Glomerular endothelial cell (primary cell): ENCODE results near the gene APC. TPM values are rescaled to one million over a fixed set of nuclear protein-coding genes. Genes with fewer than 3 reads are reported as not detected.
A peak's percentile ranks its signal among the peaks of the same experiment; 100 is the strongest.
"Not testable (repeated sequence)": the region's sequence is repeated elsewhere in the genome, so short reads cannot be mapped to it uniquely, and the experiment has no call there.

Source experiments
- DNase-seq: peaks from one replicate; pipeline ENCODE4 v3.0.0-alpha.2; 2011; ENCODE audit warnings: low read depth, low spot score; ENCODE audit errors: extremely low read depth
- total RNA-seq: library from RNA; depleted of rRNA; stranded (reverse); fragments of >200 nt; gene quantifications from 2 replicates; pipeline ENCODE4 v1.2.3, GENCODE V29; 2015

The APC gene
- total RNA-seq, 1 donor from 2014 or later: 53.7 TPM

DNA sequence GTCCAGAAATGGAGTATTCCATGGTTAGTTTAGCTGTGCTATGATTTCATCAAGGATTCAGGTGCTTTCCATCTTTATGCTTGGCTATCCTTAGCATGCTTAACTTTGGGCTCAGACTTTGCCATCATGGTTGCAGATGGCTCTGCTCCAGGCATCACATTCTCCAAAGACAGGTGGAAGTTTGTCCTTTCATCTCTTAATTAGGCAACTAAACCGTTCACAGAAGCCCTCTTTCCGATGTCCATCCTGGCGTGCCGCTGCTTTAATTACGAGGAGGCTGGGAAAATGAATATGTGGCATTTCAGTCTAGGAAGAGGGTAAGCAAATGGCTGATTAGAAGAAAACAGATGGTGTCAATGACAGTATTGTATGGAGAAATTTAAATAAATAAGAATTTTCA, 24.5 kb upstream of the APC start:
- no peak for DNase-seq

DNA sequence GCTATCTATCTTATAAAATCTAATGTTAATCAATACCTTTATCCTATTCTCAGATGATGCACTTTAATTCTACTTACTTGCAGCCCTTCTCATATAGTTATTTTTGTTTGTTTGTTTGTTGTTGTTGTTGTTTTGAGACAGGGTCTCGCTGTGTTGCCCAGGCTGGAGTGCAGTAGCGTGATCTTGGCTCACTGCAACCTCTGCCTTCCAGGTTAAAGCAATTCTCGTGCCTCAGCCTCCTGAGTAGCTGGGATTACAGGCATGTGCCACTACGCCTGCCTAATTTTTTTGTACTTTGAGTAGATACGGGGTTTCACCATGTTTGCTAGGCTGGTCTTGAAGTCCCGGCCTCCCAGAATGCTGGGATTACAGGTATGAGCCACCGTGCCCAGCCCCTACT, 20.8 kb upstream of the APC start:
- not testable (repeated sequence) for DNase-seq

DNA sequence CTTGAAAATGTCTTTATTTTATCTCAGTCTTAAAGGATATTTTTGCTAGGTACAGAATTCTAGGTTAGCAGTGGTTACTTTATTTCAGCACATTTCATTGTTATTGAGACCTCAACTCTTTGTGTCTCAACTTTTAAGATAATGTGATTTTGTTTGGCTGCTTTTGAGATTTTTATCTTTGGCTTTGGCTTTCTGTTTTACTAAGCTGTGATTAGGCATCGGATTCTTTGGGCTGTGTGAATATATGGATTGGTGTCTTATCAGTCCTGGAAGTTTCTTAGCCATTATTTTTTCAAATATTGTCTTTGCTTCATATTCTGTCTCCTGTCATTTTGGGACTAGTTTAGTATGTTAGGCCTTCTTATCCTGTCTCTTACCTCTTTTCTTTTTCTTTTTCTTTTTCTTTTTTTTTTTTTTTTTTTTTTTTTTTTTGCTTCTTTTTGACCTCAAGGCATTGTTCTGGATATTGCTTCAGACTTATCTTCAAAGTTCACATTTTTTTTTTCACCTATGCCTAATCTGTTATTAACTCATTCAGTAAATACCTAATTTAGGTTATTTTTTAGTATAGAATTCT, 20.1 kb upstream of the APC start:
- no peak for DNase-seq

DNA sequence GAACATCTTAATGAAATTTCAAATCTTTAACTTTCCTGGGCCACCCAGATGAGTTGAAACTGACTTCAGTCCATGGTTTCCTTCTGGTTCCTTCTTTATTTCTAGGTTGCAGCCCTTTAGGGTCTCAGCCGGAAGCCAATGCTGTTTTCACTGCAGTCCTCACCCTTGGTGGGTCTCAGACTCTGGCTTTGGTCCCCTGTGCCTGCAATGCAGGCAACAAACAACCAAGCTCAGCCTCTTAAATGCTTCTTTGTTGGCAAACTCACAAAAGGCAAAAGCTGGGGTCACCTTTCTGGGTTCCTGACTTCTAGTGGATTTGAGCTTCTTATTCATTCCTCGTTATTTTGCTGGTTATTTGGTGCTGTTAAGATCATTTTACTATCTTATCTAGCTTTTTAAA, 19.3 kb upstream of the APC start:
- DNase-seq: no peak

DNA sequence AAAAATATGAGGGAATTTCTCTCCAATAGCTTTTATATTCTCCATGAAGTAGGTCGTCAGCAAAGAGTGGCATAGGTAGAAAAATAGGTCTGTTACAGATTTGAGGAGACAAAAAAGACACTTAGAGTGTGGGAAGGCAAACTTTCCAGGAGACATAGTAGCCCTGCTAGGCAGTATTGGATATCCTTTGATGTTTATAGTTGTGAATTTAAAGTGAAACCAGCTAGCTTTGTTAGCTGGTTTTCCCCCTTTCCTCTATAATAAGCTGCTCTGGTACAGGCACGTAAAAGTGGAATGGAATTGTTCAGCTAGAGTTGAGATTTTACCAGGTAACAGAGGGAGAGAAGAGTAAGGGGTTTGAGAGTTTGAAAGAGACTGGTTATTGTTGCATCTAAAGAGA, 17.1 kb upstream of the APC start:
- DNase-seq: no peak

DNA sequence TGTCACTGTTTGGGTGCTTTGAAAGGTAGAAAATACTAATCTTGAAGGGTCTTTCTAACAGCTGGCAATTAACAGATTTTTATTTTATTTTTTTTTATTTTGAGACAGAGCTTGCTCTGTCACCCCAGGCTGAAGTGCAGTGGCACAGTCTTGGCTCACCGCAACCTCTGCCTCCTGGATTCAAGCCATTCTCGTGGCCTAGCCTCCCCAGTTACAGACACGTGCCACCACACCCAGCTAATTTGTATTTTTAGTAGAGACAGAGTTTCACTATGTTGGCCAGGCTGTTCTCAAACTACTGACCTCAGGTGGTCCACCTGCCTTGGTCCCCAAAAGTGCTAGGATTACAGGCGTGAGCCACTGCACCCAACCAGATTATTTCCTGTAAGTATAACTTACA, 12.8 kb upstream of the APC start:
- DNase-seq: no peak

DNA sequence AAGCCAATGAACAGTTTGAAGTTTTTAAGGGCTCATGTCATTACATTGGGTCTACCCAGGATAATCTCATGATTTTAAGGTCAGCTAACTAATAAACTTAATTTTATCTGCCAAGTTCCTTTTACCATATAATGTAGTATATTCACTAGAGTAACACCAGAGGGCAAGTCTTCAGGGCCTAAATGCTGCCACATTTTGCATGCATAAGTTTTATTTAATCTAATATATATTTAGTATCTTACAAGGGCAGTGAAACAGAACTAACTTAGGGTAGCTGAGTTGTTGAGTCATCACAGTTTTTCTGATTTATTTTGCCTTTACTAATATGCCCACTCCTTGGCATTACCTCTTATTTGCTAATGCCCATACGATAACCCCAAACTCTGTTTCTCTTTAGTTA, 8.1 kb upstream of the APC start:
- DNase-seq: no peak

DNA sequence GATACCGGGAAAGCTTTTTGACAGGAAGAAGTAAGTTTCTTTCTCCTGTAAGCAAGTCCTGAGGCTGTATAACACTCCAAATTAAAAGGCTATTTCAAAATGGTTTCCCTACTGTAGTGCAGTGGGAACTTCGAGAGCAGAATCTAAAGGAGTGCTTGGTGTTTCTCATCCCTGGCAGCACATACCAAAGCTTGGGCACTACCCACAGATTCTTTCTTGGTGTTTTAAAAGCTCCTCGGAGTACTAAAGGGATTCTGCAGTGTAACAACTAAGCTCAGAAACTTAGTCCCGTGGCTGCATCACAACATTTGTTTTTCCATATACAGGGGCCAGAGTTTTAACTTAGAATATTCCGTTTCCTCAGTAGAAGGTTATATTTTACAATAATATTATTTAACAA, 5.6 kb upstream of the APC start:
- no peak for DNase-seq

DNA sequence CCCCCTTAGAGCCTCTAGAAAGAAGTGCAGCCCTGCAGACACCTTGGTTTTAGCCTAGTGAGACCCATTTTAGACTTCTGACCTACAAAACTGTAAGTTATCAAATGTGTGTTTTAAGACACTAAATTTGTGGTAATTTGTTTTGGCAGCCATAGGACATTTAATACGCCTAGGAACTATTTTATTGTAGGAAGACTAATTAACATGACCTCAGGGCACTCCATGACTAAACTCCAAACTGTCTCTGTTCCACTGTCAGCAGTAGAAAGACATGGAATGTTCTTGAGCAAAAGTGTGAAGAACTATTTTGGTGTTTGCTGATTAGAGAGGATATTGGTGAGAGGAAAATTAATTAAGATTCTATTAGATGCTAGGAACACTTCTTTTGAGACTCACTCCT, 4.1 kb upstream of the APC start:
- DNase-seq: no peak

DNA sequence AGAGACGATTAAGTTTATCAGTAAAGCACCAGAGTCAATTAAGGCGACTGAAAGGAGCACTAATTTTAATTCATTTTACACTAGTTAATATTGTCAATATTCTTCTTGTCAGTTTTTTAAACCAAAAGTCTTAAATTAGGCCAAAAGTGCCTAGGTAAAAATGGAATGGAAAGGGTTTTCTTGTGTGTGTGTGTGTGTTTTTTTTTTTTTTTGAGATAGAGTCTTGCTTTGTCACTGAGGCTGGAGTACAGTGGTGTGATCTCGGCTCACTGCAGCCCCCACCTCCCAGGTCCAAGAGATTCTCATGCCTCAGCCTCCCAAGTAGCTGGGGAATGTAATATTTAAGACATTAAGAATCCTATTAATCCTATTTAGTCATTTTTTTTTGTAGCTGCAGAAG, 3.1 kb upstream of the APC start:
- DNase-seq: no peak

DNA sequence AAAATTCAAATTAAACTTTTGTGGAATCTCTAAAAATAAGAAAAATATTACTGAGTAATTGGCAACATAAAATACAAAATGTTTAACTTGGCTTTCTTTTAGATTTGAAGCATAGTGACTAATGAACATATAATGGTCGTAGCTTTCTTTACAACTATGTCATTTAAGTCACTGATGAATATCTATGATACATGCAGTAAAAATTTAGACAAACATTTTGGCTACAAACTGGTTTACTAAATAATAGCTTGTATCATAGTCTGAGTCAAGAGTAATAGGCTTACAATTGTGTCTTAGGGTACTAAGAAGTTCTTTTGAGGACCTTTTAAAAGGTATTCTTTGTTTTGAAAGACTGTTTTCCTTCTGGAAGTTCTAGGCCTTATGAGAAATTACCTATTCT, 2.0 kb upstream of the APC start:
- no peak for DNase-seq

DNA sequence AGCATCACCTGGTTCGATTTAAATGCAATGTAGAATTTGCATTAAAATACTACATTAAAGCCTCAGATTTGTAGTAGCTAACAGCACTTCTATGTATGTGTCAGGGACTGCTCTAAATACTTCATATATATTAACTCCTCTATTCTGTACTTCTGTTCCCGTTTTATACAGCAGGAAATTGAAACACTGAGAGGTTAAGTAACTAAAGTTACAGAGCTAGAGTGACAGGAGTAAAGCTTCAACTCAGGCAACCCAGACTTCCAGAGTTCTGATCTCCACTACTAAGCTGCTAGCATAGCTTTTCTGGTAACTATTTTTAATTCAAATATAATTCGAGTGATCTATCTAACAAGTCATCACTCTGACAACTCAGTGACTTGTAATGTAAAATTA, 619 bp upstream of the APC start:
- DNase-seq: no peak

DNA sequence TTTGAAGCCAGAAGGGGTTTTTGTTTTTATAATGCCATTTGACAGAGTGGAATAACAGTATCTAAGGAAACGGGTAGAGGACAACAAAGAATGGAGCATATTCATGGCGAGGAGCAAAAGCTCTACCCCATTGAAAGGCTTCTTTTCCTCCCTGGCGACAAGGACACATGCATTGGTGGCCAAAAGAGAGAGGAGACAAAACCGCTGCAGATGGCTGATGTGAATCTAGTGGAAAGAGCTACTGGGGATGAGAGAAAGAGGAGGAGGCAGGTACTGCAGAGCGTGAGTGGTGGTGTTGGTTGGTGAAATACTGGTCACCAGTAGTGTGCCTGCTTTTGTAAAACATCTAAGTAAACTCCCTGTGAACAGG, 491 bp downstream of the APC start:
- no peak for DNase-seq

DNA sequence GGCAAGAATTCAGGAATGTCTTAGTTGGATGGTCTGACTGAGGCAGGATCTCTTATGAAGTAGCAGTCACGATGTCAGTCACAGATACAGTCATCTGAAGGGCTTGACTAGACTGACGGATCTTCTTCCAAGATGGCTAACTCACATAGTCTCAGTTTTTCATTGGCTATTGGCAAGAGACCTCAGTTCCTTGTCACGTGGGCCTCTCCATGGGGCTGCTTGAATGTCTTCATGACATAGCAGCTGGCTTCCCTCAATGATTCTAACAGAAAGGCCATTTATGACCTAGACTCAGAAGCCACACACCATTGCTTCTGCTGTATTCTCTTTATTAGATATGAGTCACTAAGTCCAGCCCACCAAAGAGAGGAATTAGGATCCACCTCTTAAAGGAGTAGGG, 4.7 kb downstream of the APC start:
- no peak for DNase-seq

DNA sequence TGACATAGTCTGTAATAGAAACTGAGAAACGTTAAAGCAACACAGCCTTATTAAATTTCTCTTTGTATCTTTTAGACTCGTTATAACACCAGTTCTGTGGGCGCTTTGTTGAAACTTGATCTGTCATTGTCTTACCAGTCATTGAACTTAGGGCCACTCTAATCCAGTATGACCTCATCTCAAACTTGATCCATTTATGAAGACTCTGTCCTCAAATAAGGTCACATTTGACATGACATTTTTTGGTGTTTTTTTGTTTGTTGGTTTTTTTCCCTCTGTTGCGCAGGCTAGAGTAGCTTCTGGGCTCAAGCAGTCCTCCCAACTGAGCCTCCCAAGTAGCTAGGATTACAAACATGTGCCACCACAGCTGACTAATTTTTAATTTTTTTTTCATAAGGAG, 5.9 kb downstream of the APC start:
- DNase-seq: no peak

DNA sequence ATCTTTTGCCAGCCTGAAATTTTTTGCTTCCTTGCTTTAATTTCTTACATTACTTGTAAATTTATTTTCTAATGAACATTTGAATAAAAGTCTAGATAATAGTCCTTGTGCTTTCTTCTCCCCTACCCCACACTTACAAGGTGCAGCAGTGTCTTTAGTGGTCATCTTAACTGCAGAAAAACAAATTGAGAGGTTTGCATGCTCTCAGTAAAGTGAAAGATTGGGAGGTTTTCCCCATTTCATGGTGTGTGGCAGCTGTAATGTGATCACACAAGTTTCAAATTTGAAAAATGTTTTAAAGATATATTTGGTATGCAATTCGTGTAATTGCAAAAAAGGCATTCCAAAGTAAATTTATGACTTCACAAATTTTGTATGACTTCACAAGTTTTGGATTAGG, 14.7 kb downstream of the APC start:
- DNase-seq: no peak

DNA sequence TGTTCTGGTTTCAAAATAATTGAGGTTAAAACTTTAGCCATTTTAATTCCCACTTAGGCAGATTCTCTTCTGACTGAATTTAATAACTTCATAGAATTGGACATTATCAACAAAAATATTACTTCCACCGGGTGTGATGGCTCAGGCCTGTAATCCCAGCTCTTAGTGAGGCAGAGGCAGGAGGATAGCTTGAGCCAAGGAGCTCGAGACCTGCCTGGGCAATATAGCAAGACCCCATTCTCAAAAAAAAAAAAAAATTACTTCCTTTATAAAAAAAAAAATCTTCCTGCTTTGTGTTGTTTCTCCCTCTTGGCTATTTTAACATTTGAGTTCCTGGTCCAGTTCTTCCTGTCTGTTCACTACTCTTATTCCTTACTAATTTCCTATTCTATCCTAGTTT, 18.0 kb downstream of the APC start:
- DNase-seq: no peak

DNA sequence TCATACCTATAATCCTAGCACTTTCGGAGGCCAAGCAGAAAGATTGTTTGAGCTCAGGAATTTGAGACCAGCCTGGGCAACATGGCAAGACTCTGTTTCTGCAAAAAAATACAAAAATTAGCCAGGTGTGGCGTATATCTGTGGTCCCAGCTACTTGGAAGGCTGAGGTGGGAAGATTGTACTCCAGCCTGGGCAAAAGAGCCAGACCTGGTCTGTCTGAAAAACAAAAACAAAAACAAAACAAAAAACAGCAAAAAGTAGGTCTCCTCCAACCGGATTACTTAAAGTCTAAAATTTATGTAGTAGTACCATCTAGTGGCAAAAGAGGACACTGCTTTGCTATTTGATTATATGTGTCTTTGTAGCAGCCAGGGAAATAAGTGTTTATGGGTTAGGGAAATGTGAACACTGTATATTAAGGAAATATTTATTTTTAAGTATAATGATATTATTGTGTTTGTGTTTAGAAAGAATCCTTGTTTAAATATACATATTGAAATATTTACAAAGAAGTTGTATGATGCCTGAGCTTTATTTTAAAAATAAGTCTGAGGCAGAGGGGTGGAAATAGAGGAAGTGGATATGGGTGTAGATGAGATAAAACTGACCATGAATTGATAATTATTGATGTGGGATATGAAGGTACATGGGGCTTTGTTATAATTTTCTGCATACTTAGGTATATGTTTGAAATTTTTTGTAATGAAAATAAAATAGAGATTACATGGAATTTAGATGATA, 20.0 kb downstream of the APC start:
- DNase-seq: peak; percentile 41

DNA sequence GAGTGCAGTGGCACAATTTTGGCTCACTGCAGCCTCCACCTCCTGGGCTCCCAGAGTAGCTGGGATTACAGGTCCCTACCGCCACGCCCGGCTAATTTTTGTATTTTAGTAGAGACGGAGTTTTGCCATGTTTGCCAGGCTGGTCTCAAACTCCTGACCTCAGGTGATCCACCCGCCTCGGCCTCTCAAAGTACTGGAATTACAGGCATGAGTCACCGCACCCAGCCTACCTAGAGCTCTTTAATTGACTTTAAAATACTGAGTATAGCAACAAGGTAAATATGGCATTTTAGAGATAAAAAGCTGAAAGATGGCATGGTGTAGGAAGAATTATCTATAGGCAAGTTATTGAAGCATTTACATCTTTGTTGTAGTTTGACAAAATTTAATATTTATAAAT, 21.0 kb downstream of the APC start:
- DNase-seq: no peak

DNA sequence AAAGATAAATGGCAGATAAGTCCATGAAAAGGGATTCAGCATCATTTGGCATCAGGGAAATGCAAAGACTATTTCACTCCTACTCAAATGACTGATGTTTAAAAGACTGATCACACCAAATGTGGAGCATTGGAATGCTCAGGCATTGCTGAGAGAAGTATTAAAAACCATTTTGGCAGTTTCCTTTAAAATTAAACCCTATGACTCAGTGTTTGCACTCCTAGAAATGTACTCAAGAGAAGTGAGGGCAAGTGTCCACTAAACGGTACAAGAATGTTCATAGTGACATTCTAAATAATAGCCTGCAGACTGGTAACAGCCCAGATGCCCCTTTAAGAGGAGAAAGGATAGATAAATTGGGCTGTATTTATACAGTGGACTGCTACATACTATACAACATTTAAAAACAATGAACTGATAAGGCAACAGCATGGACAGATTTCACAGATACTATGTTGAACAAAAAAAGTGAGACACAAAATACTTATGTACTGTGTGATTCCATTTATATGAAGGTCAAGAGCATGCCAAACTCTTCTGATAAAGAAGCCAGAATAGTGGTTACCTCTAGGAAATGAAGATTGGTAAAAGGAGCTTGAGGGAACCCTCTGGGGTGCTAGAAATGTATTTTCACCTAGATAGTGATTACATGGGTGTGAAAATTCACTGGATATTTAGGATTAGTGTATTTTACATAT, 24.6 kb downstream of the APC start:
- no peak for DNase-seq

DNA sequence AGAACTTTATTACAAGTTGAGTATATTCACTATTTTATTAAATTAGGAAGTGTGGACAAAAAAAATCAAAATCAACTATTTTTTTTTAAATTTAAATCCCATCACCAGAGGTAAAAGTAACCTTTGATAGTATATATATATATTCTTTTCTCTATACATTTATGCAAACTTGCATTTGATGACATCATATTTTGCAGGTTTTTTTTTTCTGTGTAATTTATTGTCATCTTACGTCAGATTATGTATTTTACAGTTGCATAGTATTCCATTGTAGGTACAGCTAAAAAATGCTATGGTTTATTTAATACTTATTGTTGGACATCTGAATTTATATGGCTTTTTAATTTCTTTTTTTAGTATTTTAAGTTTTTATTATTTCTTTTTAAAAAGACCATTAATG, 25.5 kb downstream of the APC start:
- DNase-seq: no peak

DNA sequence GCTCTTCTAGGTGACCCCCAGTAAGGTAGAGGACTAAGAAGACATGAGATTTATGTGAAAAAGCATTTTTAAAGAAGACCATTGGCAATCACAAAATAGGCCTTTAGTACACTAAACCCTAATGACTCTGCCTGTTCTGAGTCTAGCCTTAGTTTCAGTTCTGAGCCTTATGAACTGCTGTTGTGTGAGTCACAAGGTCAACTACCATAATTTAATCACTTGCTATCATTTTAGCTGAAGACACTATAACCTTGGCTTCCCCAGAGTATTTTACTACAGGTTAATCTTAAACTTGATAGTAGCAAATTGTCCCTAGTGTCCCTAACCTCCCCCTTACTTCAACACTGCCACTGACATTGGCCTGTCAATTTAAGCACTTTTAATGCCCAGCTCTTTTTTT, 34.4 kb downstream of the APC start:
- no peak for DNase-seq
